HT-29 (cell line): Measurements from ENCODE around the gene ZNF236. TPM values are rescaled to one million over a fixed set of nuclear protein-coding genes. Genes with fewer than 3 reads are reported as not detected.
"Not testable (repeated sequence)": the region's sequence is repeated elsewhere in the genome, so short reads cannot be mapped to it uniquely, and the experiment has no call there.

Source experiments
- DNase-seq: peaks from one replicate; pipeline ENCODE4 v3.0.0-alpha.2; 2015; ENCODE audit warnings: low spot score
- total RNA-seq: library from RNA; depleted of rRNA; stranded (reverse); fragments of >200 nt; shearing (Covaris generic); gene quantifications from 2 replicates; pipeline ENCODE4 v1.2.3, GENCODE V29; 2014

ZNF236 gene
- total RNA-seq, 1 experiment from 2014 or later, result 6.6 TPM

DNA sequence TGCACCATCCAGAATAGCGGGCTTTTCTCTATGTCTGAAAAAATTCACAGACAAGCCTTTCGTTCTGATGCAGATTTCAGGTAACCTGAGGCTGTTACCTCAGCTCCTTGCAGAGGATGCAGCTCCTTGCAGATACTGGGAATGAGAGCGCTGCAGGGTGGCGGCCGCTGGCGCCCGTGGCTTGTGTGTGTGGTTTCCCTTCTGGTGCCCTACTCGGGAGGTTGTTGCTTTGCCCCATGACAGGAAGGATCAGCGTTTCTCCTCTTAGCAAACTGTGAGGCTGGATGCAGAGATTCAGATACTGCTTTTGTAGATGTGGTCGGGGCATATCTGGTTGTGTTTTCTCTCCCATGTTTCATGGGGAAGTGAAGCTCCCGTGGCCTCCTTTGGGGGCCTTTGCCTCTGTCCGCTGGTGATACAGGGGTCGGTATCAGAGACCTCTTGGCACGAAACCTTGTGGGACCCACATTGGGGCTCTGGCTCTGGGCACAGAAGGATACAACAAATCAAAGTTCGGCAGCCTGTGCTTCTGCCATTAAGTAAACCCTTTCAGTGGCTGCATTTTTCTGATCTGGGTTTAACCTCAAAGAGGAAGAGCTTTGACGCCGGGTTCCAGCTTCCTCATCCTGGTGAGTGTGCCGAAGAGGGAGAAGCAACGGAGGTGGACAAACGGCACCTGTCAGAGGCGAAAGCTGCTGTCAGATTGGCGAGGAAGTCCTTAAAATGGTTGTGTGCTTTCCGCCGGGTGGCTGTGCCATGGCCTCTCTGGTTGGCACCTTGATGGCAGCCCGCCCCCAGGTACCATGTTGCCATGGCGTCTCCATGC is 182.4 kb downstream of the ZNF236 start:
- no peak for DNase-seq

DNA sequence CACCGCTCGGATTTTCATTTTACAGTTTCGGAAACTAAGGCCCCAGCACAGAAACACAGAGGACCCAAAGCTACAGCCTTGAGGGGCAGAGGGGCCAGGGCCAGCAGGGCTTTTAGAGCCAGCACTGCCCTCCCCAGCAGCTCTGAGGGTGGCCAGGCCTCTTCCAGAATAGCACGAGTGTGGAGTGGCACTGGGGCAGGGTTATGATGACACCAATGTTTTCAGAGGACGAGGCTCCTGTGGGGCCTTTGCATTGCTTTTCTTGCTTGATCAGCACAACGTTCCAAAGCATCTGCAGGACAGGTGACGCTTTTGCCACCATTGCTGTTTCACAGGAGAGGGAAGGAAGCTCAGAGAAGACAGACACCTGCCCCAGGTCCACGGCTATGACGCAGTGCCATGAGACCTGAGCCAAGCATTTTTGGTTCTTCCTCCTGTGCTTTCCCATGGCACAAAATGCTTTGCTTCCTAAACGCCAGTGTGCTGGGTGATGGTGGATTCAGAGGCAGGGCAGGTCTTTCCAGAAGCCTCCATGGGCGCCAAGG is 183.4 kb downstream of the ZNF236 start:
- no peak for DNase-seq

DNA sequence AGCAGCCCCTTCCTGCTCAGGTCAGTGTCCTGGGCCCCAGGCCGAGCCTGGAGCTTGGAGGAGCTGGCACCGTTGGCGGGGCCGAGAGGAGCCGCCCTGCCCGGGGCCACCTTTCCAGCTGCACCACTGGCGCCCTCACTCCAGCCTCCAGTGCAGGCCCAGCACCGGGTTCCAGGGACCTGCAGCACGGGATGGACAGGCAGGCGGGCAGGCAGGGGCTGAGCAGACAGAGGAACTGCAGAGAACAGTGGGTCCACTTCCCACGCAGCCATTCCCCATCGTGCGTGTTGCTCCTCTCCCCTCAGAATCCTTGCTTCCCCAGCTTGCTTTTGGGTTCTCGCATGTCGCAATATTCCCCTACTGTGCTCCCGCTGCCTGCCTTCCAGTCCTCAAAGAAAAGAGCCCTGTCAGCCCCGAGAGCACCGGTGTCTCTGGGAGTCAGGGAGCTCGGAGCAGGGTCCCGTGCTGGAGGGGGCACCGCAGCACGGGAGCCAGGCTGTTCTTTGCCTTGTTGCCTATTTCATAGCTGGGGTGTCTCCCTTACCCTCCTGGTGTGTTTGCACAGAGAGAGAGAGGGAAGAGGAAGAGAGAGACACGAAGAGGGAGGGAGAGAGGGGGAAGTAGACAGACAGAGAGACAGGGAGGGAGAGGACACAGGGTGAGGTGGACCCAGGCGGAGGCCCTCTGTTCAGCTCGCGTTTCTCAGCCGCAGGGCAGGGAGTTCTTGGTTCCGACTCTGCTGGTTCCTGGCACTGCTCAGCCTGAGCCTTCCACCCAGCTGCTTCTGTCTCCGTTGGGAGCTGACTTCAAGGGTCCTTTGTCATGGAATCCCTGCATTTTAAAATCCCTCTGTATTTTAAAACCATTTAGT is 184.2 kb downstream of the ZNF236 start:
- no peak for DNase-seq

DNA sequence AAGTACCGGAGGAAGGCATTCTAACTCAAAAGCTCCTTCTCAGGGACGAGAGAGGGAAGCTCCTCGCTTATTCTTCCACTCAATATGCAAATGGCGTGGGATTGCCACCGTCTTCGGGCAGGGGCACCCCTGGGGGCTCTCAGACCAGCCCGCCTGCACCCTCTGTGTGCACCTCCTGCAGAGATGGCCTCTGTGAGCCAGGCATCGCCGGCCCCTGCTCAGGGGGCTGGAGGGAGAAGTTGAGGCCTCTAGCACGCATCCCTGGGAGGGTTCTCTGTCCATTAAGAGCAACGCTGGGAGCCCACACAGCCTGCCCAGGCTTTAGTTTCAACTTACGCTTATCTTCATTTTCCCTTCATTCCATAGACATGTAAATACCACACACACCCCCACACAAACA is 184.9 kb downstream of the ZNF236 start:
- DNase-seq, result no peak

DNA sequence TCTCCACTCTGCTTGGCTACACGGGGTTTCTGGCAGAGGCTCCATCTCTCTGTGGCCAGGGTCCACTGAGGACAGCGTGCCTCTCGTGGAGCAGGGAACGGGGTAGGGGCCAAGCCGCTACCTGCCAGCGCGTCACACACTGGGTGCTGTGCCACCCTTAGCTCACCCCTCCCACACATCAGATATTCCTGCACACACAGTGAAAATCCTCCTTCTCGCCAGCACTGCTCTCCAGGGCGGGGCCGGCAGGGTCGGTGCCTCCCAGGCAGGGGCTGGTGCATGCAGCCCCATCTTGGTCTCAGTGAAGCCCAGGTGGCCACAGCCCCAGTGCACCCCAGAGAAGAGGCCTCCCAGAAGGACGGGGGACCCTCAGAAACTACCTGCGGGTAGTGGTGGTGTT is 185.6 kb downstream of the ZNF236 start:
- DNase-seq, result no peak

DNA sequence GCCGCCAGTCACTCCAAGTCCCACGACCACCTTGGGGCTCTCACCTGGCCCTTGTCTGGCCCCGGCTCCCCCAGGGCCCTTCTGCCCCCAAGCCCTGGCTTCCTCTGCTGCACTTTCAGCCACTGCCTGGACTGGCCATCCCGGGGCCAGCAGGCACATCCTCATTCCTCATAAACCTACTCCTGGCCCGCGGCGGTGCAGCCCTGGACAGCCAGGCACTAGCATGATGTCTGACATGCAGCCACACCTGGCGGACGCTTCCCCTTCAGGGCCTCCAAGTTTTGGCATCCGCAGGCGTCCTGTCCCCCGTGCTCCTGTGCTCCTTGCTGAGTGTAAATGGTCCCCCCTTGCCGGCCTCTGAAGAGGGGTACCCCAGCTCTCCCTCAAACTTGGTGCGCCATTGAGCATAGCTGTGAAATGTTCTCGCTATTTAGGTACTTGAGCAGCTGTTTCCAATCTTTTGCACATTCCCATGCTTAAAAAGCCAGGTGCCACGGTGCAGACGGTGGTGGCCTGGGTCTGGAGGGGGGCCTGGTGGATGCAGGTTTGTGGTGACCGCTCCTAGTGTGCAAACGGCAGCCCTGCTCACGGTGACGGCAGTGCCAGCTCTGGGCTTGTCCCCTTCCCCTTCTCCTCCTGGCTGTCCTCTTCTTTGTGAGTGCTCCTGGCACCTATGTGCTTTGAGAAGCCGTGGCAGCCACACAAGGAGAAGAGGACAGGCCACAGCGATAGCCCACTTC is 186.4 kb downstream of the ZNF236 start:
- DNase-seq, result no peak

DNA sequence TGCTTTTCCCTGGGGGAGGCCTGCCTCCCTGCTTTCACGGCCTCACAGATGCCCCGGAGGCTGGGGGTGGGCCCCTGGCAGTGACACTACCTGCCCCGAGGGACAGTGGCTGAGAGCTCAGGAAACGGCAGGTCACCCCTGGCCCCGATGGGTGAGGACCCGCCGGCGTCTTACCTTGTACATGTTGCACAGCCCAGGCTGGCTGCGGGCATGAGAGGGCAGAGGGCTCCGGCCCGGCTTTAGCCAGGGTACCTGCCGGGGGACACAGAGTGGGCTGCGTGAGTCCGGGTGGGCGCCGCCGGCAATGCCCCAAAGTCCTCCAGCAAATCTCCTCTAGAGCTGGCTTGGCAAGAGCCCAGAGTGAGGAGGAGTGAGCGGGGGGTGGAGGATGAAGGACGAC is 187.3 kb downstream of the ZNF236 start:
- DNase-seq, result no peak

DNA sequence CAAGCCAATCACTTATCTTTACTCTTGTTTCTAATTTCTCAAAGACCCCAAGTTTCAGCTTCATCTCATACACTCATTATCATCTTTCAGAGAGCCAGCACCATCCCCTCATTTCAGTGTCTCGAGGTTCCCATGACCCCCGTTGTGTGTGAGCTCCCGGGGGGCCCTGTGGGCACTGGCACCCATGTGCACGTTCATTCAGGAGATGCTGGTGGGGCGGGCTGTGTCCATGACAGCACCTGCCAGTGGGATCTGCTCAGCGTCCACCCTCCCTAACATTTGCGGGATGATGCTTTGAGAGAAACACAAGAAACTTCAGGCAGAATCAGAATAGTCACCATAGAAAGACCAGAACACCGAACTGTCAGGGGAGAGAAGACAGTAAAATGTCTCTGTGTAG is 189.8 kb downstream of the ZNF236 start:
- no peak for DNase-seq

DNA sequence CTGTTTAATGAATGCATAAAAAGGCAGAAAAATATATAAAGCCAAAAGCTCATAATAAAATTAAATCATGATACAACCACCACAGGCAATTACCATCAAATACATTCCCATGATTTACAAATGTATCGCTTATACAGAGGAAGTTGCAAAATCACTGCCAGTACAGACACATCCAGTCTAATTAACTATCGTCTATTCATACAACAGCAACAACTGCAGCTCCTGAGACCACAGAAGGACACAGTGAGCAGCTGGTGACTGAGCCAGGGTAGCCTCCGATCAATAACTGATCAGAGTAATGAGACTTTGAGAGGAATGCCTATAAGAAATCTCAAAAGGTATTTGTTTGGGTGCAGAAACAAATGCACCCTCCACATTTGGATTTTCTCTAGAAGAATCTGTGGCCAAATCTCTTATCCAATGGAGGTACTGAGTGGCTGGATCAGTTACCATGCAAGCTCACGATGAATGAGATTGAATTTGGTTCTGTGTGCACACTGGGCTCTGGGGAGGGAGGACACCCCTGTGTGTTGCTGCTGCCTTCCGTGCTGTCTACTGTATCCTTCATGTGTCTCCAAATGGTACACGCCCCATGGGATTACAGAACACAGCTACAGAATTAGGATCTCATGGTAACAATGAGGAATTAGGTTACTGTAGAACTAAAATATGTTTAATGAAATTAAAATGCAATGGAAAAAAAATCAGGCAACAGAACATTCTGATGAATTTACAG is 190.6 kb downstream of the ZNF236 start:
- no peak for DNase-seq

DNA sequence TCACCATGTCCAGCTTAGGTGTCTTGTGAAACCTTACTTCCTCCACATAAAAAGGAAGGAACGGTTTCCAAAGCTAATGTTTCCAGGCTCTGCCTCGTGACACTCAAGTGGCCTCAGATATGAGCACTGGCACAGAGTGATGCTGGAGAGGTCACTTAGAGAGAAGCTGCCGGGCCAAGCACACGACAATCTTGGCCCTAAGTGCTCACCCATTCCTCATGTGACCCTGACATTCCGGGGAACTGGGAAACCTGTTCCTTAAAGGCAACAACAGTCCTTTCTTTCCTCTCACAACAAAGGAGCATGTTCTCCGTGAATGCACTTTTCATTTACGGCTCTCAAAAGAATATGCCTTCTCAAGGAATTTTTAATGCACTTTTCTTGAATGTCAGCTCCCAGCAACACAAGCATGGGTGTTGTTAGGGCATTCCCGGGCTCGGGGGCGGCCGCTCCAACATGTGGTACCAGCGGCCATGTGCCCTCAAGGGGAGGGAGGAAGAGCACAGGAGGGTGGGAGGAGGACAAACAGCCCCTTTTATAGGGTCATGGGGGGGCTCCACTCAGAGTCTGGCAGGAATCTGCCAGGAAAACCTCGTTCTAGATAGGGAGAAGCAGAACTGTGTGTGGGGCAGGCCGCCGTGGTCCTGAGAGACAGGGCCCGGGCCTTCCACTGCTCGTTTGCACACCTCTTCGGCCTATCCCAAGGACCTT is 191.6 kb downstream of the ZNF236 start:
- no peak for DNase-seq

DNA sequence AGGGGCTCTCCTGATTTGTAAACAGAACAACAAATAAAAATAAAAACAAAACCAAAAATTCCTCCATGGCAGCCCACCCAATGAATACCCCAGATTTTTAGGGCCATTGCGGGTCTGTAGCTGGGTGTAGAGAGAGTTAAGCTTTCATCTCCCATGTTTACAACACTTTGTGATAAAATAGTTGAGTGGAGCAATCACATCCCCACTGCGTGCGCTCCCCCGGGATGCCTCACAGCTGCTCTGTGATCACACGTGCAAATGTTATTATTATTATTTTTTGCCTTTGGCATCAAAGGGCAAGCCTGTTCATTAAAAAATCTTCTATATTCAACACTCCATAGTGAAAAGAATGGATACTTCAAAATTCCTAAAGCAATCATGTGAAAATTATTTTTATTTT is 192.2 kb downstream of the ZNF236 start:
- DNase-seq, result no peak

DNA sequence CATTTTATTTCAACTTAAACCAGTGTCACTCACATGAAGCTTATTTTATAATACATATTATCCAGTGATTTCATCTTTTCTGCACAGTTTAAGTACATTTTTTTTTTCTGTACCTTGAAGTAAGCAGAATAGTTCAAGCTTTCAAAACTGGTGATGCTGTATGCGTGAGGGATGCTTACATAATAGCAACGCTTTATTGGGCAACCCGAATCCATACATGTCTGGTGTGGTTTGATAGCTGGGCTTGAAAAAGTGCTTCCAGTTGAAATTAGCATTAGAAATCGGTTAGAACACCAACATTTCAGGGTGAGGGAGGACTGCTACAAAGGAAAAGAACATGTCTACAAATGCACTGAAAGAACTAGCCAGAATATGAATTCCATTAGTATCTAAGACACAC is 192.8 kb downstream of the ZNF236 start:
- no peak for DNase-seq

DNA sequence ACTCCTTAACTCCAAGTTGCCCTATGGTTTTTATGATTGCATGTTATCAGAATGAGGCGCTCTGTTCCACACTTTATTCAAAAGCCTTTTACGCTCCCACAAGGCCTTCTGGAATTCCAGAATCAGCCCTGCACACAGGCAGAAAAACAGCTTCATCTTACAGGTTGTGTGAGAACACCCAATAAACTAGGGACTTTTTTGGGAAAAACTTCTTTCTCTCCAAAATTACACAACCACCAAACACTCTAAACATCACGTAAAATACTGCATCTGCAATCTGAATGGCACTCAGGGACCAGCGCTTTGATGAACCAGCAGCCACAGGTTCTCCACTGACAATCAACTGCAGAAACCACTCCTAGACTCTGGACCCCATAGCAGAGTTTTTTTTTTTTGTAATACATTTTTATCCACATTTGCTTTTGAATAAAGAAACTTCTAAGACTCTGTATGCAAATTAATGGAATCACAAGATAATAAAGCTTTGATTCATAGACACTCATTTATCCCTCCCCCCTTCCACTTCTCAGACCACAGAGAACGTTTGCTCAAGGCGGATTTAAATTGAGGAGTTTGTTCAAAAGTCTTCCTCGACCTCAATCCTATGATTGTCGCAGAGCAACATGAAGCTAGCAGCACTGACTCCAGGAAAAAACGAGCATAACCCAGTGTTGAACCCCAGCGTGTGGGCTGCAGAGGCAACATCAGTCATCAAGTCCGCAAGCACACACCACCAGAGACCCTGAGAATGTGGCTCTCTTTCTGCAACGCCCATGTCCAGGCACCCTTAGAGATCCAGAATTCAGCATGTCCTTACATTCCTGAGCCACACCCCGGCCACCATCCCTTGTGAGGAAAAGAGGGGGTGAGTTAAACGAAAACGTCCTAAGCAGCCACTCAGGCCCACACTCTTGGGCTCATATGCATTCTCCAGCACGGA is 193.7 kb downstream of the ZNF236 start:
- DNase-seq, result no peak

DNA sequence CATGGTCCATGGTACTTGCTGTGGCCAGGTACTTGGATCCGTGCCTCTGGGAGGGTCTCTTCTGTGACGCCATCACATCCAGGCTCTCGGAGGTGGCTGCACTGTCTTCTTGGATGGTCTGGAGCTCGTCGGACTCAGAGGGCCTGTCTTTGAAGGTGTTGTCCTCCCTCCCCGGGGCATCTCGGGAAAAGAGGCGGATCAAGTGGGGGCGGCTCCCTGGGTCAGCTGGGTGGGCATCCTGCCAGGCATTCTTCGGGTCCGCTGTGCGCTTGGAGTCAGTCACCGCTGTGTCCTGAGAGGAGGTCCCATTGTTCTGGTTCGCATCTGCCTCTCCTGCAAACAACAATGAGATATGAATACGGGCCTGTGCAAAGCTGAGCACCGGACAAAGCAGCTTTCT is 194.6 kb downstream of the ZNF236 start:
- no peak for DNase-seq

DNA sequence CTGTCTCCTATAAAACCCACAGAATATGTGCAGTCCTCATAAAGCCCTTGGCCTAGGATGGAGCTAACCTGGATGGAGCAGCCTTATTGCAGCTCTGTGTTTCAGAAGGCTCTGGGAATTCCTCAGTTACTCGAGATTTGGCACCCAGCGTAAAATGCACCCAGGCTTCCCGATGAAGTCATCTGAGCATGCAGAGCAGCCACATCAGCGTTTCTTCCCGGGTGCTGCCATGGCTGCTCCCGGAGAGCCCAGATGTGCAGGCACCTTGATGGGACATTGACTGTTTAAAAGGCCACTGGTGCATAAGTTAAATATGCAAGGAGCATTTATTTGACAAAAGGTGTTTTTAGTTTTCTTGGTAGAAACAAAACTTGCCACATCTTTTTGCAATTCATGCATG is 195.0 kb downstream of the ZNF236 start:
- DNase-seq, result no peak

DNA sequence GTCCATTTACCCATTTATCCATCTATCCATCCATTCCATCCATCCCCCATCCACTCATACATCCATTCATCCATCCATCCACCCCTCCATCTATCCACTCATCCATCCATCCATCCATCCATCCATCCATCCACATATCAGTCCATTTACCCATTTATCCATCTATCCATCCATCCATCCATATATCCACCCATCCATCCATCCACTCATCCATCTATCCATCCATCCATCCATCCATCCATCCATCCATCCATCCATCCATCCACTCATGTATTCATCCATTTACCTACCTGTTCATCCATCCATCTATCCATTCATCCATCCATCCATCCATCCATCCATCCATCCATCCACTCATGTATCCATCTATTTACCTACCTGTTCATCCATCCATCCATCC is 196.3 kb downstream of the ZNF236 start:
- not testable (repeated sequence) for DNase-seq

DNA sequence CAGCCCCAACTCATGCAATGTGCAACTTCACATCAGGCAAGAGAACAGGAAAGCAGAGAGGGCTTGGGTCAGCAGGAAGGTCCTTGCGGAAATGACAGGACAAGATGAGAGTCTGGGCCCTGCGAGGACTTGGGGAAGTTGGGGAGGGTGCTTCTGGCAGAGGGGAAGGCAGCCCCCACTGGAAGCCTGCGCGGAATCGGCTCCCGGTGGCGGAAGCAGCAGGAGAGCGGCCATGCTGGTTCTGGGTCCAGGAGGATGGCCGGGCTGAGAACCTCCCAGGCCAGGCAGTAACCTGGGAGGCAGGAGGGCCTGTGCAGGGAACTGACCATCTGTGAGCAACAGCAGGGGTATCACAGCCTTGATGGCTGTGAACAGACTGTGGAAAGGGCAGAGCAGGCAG is 197.3 kb downstream of the ZNF236 start:
- DNase-seq, result no peak
